GM12873 (cell line): ENCODE measurements around the gene BCL2.

Experiments
- CTCF ChIP-seq: IDR thresholded peaks from 2 replicates; pipeline ENCODE4 v1.5.1; 2012; ENCODE audit warnings: low read depth, mild to moderate bottlenecking, moderate library complexity, low read length, control low read depth; ENCODE audit not compliant: insufficient read depth; ENCODE audit errors: missing control alignments

Gene BCL2

GRCh38 chr18:63154350-63155152 is 165.0 kb downstream of the BCL2 start:
- TF ChIP-seq CTCF, result no peak

- no peak for TF ChIP-seq CTCF
Observed at GRCh38 chr18:63152791-63153190, 166.8 kb downstream of the BCL2 start.

- TF ChIP-seq CTCF, result no peak
Observed at GRCh38 chr18:63152096-63152495, 167.5 kb downstream of the BCL2 start.

GRCh38 chr18:63151539-63151938 is 168.0 kb downstream of the BCL2 start:
- TF ChIP-seq CTCF, result no peak

- no peak for TF ChIP-seq CTCF
Observed at GRCh38 chr18:63150942-63151421, 168.6 kb downstream of the BCL2 start.

- no peak for TF ChIP-seq CTCF
Observed at GRCh38 chr18:63150326-63150725, 169.2 kb downstream of the BCL2 start.

- no peak for TF ChIP-seq CTCF
Observed at GRCh38 chr18:63149302-63149587, 170.3 kb downstream of the BCL2 start.
